A673 (cell line): ENCODE measurements around the gene SNAPC5. TPM values are rescaled to one million over a fixed set of nuclear protein-coding genes. Genes with fewer than 3 reads are reported as not detected.

Source experiments
- BruUV-seq: library from RNA; stranded (reverse); fragments of 400-500 nt; replicated peaks from 2 replicates; lab custom pipeline; 2021; lab: Mats Ljungman, UMichigan
- CTCF ChIA-PET: fragments of 300-600 bp; sonication (Branson Sonifier 250); formaldehyde crosslinking; loops from one replicate; lab custom pipeline; 2022; ENCODE audit warnings: antibody characterized with exemption; lab: Charles Lee
- POLR2A ChIA-PET: fragments of 300-600 bp; sonication (Branson Sonifier 250); formaldehyde crosslinking; loops from one replicate; lab custom pipeline; 2022; ENCODE audit warnings: antibody characterized with exemption; ENCODE audit not compliant: low non-redundant PET; lab: Charles Lee
- DNase-seq: peaks from one replicate; pipeline ENCODE4 v3.0.0-alpha.2; 2015; ENCODE audit warnings: low spot score
- H3K27ac ChIP-seq: fragments of 200-600 bp; sonication (generic); 2 replicates; pipeline ENCODE4 v1.5.1; 2016; ENCODE audit warnings: mixed run types, low read depth, mild to moderate bottlenecking, mixed read lengths, antibody characterized with exemption, low read length; ENCODE audit not compliant: poor library complexity, severe bottlenecking
- H3K27me3 ChIP-seq: fragments of 200-600 bp; sonication (generic); replicated peaks from 2 replicates; pipeline ENCODE4 v1.6.1; 2017; ENCODE audit warnings: mixed run types, low read depth, mild to moderate bottlenecking, mixed read lengths, antibody characterized with exemption, low read length; ENCODE audit not compliant: insufficient read depth, poor library complexity
- H3K36me3 ChIP-seq: fragments of 200-600 bp; sonication (generic); 2 replicates; pipeline ENCODE4 v1.6.1; 2016; ENCODE audit warnings: mixed run types, mild to moderate bottlenecking, mixed read lengths, antibody characterized with exemption, low read length; ENCODE audit not compliant: insufficient read depth, poor library complexity, severe bottlenecking
- H3K4me1 ChIP-seq: fragments of 200-600 bp; sonication (generic); 2 replicates; pipeline ENCODE4 v1.6.1; 2017; ENCODE audit warnings: mixed run types, mild to moderate bottlenecking, mixed read lengths, antibody characterized with exemption, low read length; ENCODE audit not compliant: insufficient read depth, poor library complexity, severe bottlenecking
- H3K4me3 ChIP-seq: fragments of 200-600 bp; sonication (generic); 2 replicates; pipeline ENCODE4 v1.5.1; 2016; ENCODE audit warnings: low read depth, mixed run types, mild to moderate bottlenecking, mixed read lengths, low read length; ENCODE audit not compliant: poor library complexity, severe bottlenecking
- H3K9me3 ChIP-seq: fragments of 200-600 bp; sonication (generic); 2 replicates; pipeline ENCODE4 v1.6.1; 2016; ENCODE audit warnings: mixed run types, low read depth, mild to moderate bottlenecking, mixed read lengths, antibody characterized with exemption, low read length; ENCODE audit not compliant: poor library complexity, severe bottlenecking
- EZH2 ChIP-seq: fragments of 200-600 bp; sonication (generic); IDR thresholded peaks from 2 replicates; pipeline ENCODE4 v1.6.1; 2017; ENCODE audit warnings: borderline replicate concordance, low read depth, mild to moderate bottlenecking, mixed read lengths, antibody characterized with exemption, low read length; ENCODE audit not compliant: poor library complexity, severe bottlenecking
- intact Hi-C: fragments of 100-400 bp; cut with micrococcal nuclease; formaldehyde crosslinking; loops from one replicate; pipeline ENCODE4 v1.10.0; 2022; ENCODE audit not compliant: unreplicated experiment
- total RNA-seq: library from RNA; stranded (reverse); gene quantifications from 2 replicates; pipeline ENCODE4 v1.2.3, GENCODE V29; 2021
- TF ChIP-seq, protein P1 (sequence below): fragments of 300-800, 200-600 bp; sonication (generic); conservative IDR thresholded peaks from 2 replicates; pipeline ENCODE4 v1.5.1; 2017; ENCODE audit warnings: low read depth, mild to moderate bottlenecking, antibody characterized with exemption, low read length, moderate library complexity, mixed read lengths

The SNAPC5 gene
- total RNA-seq, 1 experiment from 2014 or later: 28.9 TPM

DNA sequence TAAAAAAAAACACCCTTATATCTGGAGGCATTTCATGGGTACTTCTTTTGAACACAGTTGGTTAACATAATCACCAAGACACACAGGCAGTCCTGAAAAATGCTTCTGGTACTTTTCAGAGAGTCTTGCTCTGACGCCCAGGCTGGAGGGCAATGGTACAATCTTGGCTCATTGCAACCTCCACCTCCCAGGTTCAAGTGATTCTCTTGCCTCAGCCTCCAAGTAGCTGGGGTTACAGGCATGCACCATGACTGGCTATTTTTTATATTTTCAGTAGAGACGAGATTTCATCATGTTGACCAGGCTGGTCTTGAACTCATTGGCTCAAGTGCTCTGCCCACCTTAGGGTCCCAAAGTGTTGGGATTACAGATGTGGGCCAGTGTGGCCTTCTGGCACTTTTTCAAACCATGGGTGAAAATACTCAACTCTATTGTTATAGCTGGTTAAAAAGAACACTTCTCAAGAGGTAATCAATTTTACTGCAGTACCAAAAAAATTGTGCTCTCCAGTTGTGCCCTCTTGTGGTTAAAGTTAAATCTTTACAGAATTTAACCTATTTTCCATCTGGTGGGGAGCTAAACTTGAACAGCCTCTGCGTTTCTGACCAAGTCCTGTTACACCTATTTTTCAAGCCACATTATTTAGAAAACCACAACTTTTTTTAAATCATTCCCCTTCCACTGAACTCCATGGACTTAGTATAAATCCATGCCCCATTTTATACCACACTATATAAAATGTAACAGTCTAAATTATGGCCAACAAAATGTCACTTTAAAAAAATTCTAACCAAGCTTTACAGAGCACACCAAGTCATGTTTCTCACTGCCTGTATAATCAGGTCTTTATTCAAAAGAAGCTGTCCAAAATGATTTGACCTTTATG, 1.2 kb upstream of the SNAPC5 start:
- intact Hi-C loops: loop anchor here (5.0 kb wide), 1 partner anchor 246 kb away; the partner anchor contains the start of gene MEGF11
- DNase-seq: peak; percentile 67

DNA sequence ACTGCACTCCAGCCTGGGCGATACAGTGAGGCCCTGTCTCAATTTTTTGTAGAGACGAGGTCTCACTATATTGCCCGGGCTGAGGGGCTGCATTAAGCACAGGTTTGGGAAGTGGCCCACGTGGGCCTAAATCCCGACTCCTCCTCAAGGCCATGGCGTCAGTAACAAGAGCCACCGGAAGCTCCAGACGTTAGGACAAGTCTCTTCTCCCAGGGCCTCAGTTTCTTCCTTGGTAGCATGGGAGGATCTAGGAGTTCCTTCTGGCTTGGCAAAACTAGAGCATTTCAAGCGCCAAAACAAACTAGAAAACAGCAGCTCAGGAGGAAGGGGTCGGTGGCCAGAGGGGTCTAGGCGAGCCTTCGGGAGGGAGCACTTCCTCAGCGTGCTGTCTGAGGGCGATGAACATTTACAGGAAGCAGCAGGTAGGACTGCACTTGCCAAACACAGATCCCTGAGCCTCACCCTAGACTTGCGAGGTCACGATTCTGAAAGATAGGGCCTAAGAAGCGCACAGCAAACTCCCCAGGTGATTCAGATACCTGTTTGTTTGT, 536 bp downstream of the SNAPC5 start:
- Histone ChIP-seq H3K27me3 (no peaks in the 10 kb centered on the region), H3K27ac (peak overlapping the region; percentile 83), H3K4me1 (peaks cover 10% of the 10 kb centered on the region), H3K9me3 (no peaks in the 10 kb centered on the region), H3K4me3 (peak overlapping the region; percentile 75), H3K36me3 (peaks cover 65% of the 10 kb centered on the region)
- CTCF ChIA-PET: interaction anchor here (2.4 kb wide), 1 partner anchor 110 kb away, joined by 24 read pairs; the partner anchor contains the start of gene MAP2K1
- intact Hi-C loops: loop anchor here (2.0 to 5.0 kb wide), 3 partner anchors 110 to 245 kb away; partner anchors contain the start of genes MAP2K1, MEGF11 and TIPIN
- TF ChIP-seq, protein P1, sequence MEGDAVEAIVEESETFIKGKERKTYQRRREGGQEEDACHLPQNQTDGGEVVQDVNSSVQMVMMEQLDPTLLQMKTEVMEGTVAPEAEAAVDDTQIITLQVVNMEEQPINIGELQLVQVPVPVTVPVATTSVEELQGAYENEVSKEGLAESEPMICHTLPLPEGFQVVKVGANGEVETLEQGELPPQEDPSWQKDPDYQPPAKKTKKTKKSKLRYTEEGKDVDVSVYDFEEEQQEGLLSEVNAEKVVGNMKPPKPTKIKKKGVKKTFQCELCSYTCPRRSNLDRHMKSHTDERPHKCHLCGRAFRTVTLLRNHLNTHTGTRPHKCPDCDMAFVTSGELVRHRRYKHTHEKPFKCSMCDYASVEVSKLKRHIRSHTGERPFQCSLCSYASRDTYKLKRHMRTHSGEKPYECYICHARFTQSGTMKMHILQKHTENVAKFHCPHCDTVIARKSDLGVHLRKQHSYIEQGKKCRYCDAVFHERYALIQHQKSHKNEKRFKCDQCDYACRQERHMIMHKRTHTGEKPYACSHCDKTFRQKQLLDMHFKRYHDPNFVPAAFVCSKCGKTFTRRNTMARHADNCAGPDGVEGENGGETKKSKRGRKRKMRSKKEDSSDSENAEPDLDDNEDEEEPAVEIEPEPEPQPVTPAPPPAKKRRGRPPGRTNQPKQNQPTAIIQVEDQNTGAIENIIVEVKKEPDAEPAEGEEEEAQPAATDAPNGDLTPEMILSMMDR: no peak
- TF ChIP-seq EZH2: no peak
- no peak for DNase-seq
- POLR2A ChIA-PET: interaction anchor here (0.6 kb wide), 1 partner anchor 160 kb away, joined by 10 read pairs; no protein-coding TSS in a partner anchor
- BruUV-seq: no TSS peak

More for the DNA sequence above, 1.2 kb upstream of the SNAPC5 start:
- POLR2A ChIA-PET: interaction anchor here (0.6 kb wide), 1 partner anchor 1808 kb away, joined by 3 read pairs; no protein-coding TSS in a partner anchor
- TF ChIP-seq, protein P1: peak; percentile 57
- TF ChIP-seq EZH2: no peak
- Histone ChIP-seq H3K9me3 (no peaks in the 10 kb centered on the region), H3K27me3 (no peaks in the 10 kb centered on the region), H3K36me3 (peaks cover 69% of the 10 kb centered on the region), H3K27ac (peak overlapping the region; percentile 83), H3K4me1 (peaks cover 15% of the 10 kb centered on the region), H3K4me3 (no peak overlapping the region)
- CTCF ChIA-PET: interaction anchor here (1.1 to 2.4 kb wide), 2 partner anchors 112 to 206 kb away, joined by 3 to 24 read pairs; partner anchors contain the start of gene MAP2K1
- no TSS peak for BruUV-seq

DNA sequence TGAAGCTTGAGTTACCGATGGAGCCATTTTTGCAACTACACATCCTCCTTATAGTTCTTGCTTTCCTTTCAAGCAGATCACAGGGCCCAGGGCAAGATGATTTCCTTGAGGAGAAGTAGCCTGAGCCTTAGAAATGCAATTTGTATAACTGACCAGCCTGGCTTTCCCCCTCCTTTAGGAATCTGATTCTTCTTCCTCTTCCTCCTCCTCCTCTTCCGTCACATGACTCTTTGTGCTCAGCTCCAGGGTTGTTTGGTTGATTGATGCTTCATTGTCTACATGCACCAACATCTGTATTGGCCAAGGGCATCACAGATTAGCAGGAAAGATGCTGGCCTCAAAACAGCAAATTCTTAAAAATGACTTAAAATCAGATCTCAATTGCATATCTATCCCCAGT, 3.3 kb downstream of the SNAPC5 start:
- no peak overlapping the region for H3K4me3 ChIP-seq
- BruUV-seq: no TSS peak
- H3K27ac ChIP-seq: no peak overlapping the region
- intact Hi-C loops: no loop called here
- TF ChIP-seq, protein P1: no peak
- no peak for TF ChIP-seq EZH2
- DNase-seq: no peak
- peaks cover 56% of the 10 kb centered on the region for H3K36me3 ChIP-seq
- H3K4me1 ChIP-seq: peaks cover 5% of the 10 kb centered on the region
- no peaks in the 10 kb centered on the region for H3K27me3 ChIP-seq
- no peaks in the 10 kb centered on the region for H3K9me3 ChIP-seq
- ChIA-PET CTCF (interaction anchor here (0.6 kb wide), 1 partner anchor 1055 kb away, joined by 3 read pairs; no protein-coding TSS in a partner anchor), POLR2A (no interaction called here)
